ENCODE measurements around the gene MCM3.

The MCM3 gene

GRCh38 chr6:52293067-52293466 lies 8.5 kb upstream of the MCM3 start:
- Histone ChIP-seq H3K27me3 (ENCODE audit: control insufficient read depth, low read length) (no peaks in the 10 kb centered on the region), H3K9me2 (replicated peaks; ENCODE audit: control insufficient read depth, low read length) (no peaks in the 10 kb centered on the region), H3K27ac (ENCODE audit: low read depth, low read length) (no peak overlapping the region), H3K9me3 (ENCODE audit: control insufficient read depth, insufficient read depth, low read length) (no peaks in the 10 kb centered on the region), H3K4me3 (ENCODE audit: low read length) (no peak overlapping the region), H3K36me3 (ENCODE audit: control insufficient read depth, low read length) (no peaks in the 10 kb centered on the region), H3K4me2 (ENCODE audit: low read length) (no peak overlapping the region), H3K4me1 (ENCODE audit: control insufficient read depth, low read length) (peaks cover 34% of the 10 kb centered on the region), H4K20me1 (ENCODE audit: control insufficient read depth, insufficient read depth, low read depth, low read length) (no peaks in the 10 kb centered on the region), H3F3A (ENCODE audit: control insufficient read depth, insufficient read depth) (peaks cover 3% of the 10 kb centered on the region), H3K79me2 (ENCODE audit: control insufficient read depth, low read length) (no peaks in the 10 kb centered on the region)
- TF ChIP-seq, protein P1, sequence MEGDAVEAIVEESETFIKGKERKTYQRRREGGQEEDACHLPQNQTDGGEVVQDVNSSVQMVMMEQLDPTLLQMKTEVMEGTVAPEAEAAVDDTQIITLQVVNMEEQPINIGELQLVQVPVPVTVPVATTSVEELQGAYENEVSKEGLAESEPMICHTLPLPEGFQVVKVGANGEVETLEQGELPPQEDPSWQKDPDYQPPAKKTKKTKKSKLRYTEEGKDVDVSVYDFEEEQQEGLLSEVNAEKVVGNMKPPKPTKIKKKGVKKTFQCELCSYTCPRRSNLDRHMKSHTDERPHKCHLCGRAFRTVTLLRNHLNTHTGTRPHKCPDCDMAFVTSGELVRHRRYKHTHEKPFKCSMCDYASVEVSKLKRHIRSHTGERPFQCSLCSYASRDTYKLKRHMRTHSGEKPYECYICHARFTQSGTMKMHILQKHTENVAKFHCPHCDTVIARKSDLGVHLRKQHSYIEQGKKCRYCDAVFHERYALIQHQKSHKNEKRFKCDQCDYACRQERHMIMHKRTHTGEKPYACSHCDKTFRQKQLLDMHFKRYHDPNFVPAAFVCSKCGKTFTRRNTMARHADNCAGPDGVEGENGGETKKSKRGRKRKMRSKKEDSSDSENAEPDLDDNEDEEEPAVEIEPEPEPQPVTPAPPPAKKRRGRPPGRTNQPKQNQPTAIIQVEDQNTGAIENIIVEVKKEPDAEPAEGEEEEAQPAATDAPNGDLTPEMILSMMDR (IDR thresholded peaks at IDR 0.05; ENCODE audit: low read depth, low read length, poor library complexity, severe bottlenecking): no peak
- TF ChIP-seq EZH2phosphoT487 (IDR thresholded peaks at IDR 0.05; ENCODE audit: borderline replicate concordance, low read length): no peak

- Histone ChIP-seq H3K27me3 (ENCODE audit: control insufficient read depth, low read length) (no peaks in the 10 kb centered on the region), H3F3A (ENCODE audit: control insufficient read depth, insufficient read depth) (peaks cover 11% of the 10 kb centered on the region), H3K4me1 (ENCODE audit: control insufficient read depth, low read length) (peaks cover 30% of the 10 kb centered on the region), H3K4me3 (ENCODE audit: low read length) (no peak overlapping the region), H3K27ac (ENCODE audit: low read depth, low read length) (no peak overlapping the region), H4K20me1 (ENCODE audit: control insufficient read depth, insufficient read depth, low read depth, low read length) (no peaks in the 10 kb centered on the region), H3K9me2 (replicated peaks; ENCODE audit: control insufficient read depth, low read length) (no peaks in the 10 kb centered on the region), H3K36me3 (ENCODE audit: control insufficient read depth, low read length) (peaks cover 7% of the 10 kb centered on the region), H3K79me2 (ENCODE audit: control insufficient read depth, low read length) (peaks cover 8% of the 10 kb centered on the region), H3K4me2 (ENCODE audit: low read length) (no peak overlapping the region), H3K9me3 (ENCODE audit: control insufficient read depth, insufficient read depth, low read length) (no peaks in the 10 kb centered on the region)
- TF ChIP-seq, protein P1 (IDR thresholded peaks at IDR 0.05; ENCODE audit: low read depth, low read length, poor library complexity, severe bottlenecking): no peak
- no peak for TF ChIP-seq EZH2phosphoT487 (IDR thresholded peaks at IDR 0.05; ENCODE audit: borderline replicate concordance, low read length)
These were observed 4.3 kb upstream of the MCM3 start for GRCh38 chr6:52288841-52289240.

GRCh38 chr6:52288216-52288615 lies 3.7 kb upstream of the MCM3 start:
- peaks cover 32% of the 10 kb centered on the region for H3K4me1 ChIP-seq (ENCODE audit: control insufficient read depth, low read length)
- no peak overlapping the region for H3K4me2 ChIP-seq (ENCODE audit: low read length)
- no peaks in the 10 kb centered on the region for H3K27me3 ChIP-seq (ENCODE audit: control insufficient read depth, low read length)
- peaks cover 11% of the 10 kb centered on the region for H3F3A ChIP-seq (ENCODE audit: control insufficient read depth, insufficient read depth)
- no peaks in the 10 kb centered on the region for H3K9me3 ChIP-seq (ENCODE audit: control insufficient read depth, insufficient read depth, low read length)
- H3K79me2 ChIP-seq (ENCODE audit: control insufficient read depth, low read length): peaks cover 14% of the 10 kb centered on the region
- H4K20me1 ChIP-seq (ENCODE audit: control insufficient read depth, insufficient read depth, low read depth, low read length): 0 out of 2 replicates have a peak, but pooled peaks cover 4% of the 10 kb centered on the region
- H3K36me3 ChIP-seq (ENCODE audit: control insufficient read depth, low read length): peaks cover 13% of the 10 kb centered on the region
- no peaks in the 10 kb centered on the region for H3K9me2 ChIP-seq (replicated peaks; ENCODE audit: control insufficient read depth, low read length)
- TF ChIP-seq, protein P1 (IDR thresholded peaks at IDR 0.05; ENCODE audit: low read depth, low read length, poor library complexity, severe bottlenecking): no peak
- TF ChIP-seq EZH2phosphoT487 (IDR thresholded peaks at IDR 0.05; ENCODE audit: borderline replicate concordance, low read length): no peak
- no peak overlapping the region for H3K4me3 ChIP-seq (ENCODE audit: low read length)
- no peak overlapping the region for H3K27ac ChIP-seq (ENCODE audit: low read depth, low read length)

Measured in DOHH2 (cell line).